Ishikawa (cell line): ENCODE results near the gene ZFX.

Source experiments
- CEBPB ChIP-seq: IDR thresholded peaks from 2 replicates; pipeline ENCODE4 v1.6.1; 2012
- CREB1 ChIP-seq: IDR thresholded peaks from 2 replicates; pipeline ENCODE4 v1.6.1; 2012; ENCODE audit warnings: low read depth
- EGR1 ChIP-seq: IDR thresholded peaks from 2 replicates; pipeline ENCODE4 v1.6.1; 2012
- EP300 ChIP-seq: IDR thresholded peaks from 2 replicates; pipeline ENCODE4 v1.6.1; 2012; ENCODE audit warnings: borderline replicate concordance
- FOXM1 ChIP-seq: IDR thresholded peaks from 2 replicates; pipeline ENCODE4 v1.6.1; 2012; ENCODE audit warnings: low read depth, borderline replicate concordance
- MAX ChIP-seq: IDR thresholded peaks from 2 replicates; pipeline ENCODE4 v1.6.1; 2012
- NFIC ChIP-seq: IDR thresholded peaks from 2 replicates; pipeline ENCODE4 v1.6.1; 2012
- RAD21 ChIP-seq: IDR thresholded peaks from 2 replicates; pipeline ENCODE4 v1.6.1; 2012; ENCODE audit warnings: low read depth
- TAF1 ChIP-seq: IDR thresholded peaks from 2 replicates; pipeline ENCODE4 v1.6.1; 2012; ENCODE audit warnings: low read depth, mild to moderate bottlenecking
- TCF12 ChIP-seq: IDR thresholded peaks from 2 replicates; pipeline ENCODE4 v1.6.1; 2012; ENCODE audit warnings: low read depth
- TEAD4 ChIP-seq: IDR thresholded peaks from 2 replicates; pipeline ENCODE4 v1.6.1; 2012
- YY1 ChIP-seq: IDR thresholded peaks from 2 replicates; pipeline ENCODE4 v1.6.1; 2012; ENCODE audit warnings: low read depth
- ZBTB7A ChIP-seq: IDR thresholded peaks from 2 replicates; pipeline ENCODE4 v1.6.1; 2012; ENCODE audit warnings: low read depth
- TF ChIP-seq, protein P1 (sequence below): IDR thresholded peaks from 2 replicates; pipeline ENCODE4 v1.6.1; 2012
- TF ChIP-seq, protein P2 (sequence below): IDR thresholded peaks from 2 replicates; pipeline ENCODE4 v1.6.1; 2012; ENCODE audit warnings: low read depth, mild to moderate bottlenecking

ZFX gene

DNA sequence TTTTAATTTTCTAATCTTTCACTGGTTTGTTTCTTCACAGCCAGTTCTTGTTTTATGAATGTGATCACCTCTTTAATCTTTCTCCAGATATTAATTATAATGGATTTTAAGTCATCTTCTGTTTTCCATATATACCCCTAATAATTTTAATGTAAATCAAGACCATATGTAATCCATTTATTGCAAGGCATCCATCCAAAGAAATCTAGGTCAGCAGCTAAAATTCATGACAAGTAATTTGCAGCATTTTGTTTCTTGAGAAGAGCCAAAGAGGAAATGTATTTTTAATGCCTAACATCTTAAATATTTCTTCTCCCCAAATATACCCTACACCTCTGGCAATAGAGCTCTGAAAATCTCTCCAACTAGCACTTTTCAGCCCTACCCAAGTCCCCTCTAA lies 83.3 kb downstream of the ZFX start:
- TF ChIP-seq TEAD4 (no peak), CEBPB (no peak), EGR1 (no peak), YY1 (no peak), FOXM1 (no peak), RAD21 (no peak), TCF12 (no peak), TAF1 (no peak), EP300 (no peak), ZBTB7A (no peak), NFIC (no peak), CREB1 (no peak), MAX (no peak)
- TF ChIP-seq, protein P1, sequence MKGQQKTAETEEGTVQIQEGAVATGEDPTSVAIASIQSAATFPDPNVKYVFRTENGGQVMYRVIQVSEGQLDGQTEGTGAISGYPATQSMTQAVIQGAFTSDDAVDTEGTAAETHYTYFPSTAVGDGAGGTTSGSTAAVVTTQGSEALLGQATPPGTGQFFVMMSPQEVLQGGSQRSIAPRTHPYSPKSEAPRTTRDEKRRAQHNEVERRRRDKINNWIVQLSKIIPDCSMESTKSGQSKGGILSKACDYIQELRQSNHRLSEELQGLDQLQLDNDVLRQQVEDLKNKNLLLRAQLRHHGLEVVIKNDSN = no peak
- TF ChIP-seq, protein P2, sequence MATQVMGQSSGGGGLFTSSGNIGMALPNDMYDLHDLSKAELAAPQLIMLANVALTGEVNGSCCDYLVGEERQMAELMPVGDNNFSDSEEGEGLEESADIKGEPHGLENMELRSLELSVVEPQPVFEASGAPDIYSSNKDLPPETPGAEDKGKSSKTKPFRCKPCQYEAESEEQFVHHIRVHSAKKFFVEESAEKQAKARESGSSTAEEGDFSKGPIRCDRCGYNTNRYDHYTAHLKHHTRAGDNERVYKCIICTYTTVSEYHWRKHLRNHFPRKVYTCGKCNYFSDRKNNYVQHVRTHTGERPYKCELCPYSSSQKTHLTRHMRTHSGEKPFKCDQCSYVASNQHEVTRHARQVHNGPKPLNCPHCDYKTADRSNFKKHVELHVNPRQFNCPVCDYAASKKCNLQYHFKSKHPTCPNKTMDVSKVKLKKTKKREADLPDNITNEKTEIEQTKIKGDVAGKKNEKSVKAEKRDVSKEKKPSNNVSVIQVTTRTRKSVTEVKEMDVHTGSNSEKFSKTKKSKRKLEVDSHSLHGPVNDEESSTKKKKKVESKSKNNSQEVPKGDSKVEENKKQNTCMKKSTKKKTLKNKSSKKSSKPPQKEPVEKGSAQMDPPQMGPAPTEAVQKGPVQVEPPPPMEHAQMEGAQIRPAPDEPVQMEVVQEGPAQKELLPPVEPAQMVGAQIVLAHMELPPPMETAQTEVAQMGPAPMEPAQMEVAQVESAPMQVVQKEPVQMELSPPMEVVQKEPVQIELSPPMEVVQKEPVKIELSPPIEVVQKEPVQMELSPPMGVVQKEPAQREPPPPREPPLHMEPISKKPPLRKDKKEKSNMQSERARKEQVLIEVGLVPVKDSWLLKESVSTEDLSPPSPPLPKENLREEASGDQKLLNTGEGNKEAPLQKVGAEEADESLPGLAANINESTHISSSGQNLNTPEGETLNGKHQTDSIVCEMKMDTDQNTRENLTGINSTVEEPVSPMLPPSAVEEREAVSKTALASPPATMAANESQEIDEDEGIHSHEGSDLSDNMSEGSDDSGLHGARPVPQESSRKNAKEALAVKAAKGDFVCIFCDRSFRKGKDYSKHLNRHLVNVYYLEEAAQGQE = no peak

DNA sequence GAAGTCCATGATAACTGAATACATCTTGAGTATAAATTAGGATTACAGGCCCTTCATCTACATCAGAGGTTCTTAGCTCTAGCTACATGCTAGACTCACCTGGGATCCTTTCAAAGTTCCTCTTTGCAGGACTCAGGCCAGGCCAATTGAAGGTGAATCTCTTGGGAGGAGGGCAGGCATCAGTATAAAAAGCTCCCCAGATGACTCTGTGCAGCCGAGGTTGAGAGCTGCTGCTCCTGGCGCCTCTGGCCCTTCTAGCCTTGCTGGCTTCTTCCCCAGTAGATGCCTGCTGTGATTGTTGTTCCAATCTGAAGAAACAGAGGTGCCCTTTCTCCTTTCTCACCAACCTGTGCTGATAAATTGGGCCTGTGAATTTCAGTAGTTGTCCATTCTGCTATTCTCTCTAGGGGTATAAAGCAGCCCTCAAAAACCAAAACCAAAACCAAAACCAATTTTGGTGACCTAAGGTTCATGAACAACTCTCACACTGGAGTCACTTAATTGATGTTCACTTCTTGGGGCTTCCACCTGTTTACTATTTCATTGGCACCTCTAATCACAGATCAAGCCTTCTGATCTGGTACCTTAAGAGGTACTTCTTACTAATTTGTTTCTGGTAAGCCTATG lies 85.7 kb downstream of the ZFX start:
- TF ChIP-seq TEAD4 = no peak

GRCh38 chrX:24241822-24242648 lies 92.5 kb downstream of the ZFX start:
- TF ChIP-seq TAF1 = no peak
- TF ChIP-seq EP300 = no peak
- TF ChIP-seq RAD21 = peak; percentile 56
- TF ChIP-seq FOXM1 = no peak
- no peak for TF ChIP-seq CEBPB
- TF ChIP-seq CREB1 = no peak

DNA sequence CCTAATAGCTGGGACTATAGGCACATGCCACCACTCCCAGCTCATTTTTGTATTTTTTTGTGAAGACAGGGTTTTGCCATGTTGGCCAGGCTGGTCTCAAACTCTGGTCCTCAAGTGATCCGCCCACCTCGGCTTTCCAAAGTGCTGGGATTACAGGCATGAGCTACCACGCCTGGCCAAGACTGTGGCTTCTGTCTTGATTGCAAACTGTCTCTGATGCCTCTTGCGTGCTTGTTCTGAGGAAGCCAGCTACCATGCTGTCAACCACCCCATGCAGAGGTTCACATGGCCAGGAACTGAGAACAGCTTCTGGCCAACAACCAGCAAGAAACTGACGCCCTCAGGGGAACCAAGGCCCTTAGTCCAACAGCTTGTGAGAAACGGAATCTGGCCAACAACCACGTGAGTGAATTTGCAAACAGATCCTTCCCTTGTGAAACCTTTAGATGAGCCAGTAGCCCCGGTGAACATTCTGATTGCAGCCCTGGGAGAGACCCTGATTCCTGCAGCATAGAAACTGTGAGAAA lies 93.2 kb downstream of the ZFX start:
- TF ChIP-seq, protein P2 = no peak
- no peak for TF ChIP-seq ZBTB7A
- TF ChIP-seq EP300 = no peak
- no peak for TF ChIP-seq NFIC
- TF ChIP-seq TCF12 = no peak
- no peak for TF ChIP-seq CEBPB

- TF ChIP-seq TEAD4 (no peak), NFIC (no peak), FOXM1 (no peak), ZBTB7A (no peak), CEBPB (no peak), TCF12 (no peak), EGR1 (no peak), YY1 (no peak), MAX (no peak), CREB1 (no peak), EP300 (no peak), RAD21 (no peak)
- TF ChIP-seq, protein P2 = no peak
- TF ChIP-seq, protein P1 = no peak
Measured at GRCh38 chrX:24243188-24243587, 93.7 kb downstream of the ZFX start.
